Fibroblast of peridontal ligament (primary cell): ENCODE data around the gene SLC44A5.
"Not testable (repeated sequence)": the region's sequence is repeated elsewhere in the genome, so short reads cannot be mapped to it uniquely, and the experiment has no call there.

Experiments
- DNase-seq: peaks from one replicate; pipeline ENCODE4 v3.0.0-alpha.2; 2010; ENCODE audit errors: extremely low read depth

SLC44A5 gene

GRCh38 chr1:75373542-75374159 is 237.3 kb downstream of the SLC44A5 start:
- DNase-seq, result no peak

- no peak for DNase-seq
Measured at GRCh38 chr1:75366595-75366994, 244.3 kb downstream of the SLC44A5 start.

DNA sequence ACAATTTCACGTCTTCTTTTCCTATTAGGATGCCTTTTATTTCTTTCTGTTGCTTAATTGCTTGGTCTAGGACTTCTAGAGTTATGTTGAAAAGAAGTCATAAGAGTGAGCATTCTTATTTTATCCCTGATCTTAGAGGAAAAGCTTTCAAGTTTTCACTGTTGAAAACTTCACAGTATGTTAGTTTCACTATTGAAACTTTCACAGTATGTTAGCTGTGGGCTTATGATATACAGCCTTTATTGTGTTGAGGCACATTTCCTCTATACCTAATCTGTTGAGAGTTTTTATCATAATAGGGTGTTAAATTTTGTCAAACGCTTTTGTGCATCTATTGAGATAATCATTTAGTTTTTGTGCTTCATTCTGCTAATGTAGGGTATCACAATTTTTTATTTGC is 249.7 kb downstream of the SLC44A5 start:
- no peak for DNase-seq

DNA sequence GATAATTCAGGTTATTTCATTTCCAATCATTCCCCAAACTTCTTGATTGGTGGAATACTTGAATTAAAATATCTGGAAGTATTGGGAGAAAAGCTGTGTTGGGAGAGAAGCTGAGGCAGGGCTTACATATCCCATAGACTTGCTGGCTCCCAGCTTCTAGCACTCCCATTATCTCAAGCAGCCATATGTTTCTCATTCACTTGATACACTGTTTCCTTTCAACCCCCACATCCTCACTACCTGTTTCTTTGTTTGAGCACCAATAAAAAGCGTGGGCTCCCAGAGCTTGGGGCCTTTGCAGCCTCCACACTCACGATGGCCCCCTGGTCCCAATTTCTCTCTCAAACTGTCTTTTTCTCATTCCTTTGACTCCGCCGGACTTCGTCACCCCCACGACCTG is 256.6 kb downstream of the SLC44A5 start:
- not testable (repeated sequence) for DNase-seq

GRCh38 chr1:75353051-75353450 is 257.9 kb downstream of the SLC44A5 start:
- no peak for DNase-seq

DNA sequence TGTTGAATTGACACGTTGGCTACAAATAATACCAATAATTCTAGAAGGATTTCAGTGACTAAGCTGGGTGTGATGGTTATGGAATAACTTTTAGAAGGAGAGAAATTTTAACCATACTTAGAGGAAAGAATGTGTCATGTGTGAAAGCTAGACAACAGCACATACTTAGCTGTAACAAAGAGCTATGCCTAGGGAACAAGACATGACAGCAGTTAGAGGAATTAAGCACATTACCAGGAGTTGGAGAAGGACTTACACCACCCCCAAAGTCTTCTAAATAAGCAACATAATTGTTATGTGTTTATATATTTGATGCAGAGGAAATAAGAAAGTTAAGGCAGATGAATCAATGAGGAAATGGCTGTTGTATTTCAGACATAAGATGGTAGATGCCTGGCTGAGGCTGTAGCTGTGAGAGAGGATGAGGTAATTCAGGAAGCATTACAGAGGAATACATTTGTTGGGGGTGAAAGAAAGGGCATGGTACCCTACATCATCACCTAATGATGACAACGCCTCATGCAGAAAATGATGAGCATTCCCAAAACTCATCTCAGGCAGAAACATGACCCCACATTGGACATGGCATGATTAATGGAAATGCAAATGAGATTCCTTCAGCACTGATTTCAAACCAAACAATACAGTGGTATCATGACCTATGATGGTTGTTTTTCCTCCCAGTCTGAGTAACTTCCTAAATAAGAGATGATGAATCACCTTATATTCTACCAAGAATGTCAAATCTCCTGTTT is 265.2 kb downstream of the SLC44A5 start:
- peak; percentile 42 for DNase-seq

GRCh38 chr1:75342786-75343185 is 268.1 kb downstream of the SLC44A5 start:
- no peak for DNase-seq

DNA sequence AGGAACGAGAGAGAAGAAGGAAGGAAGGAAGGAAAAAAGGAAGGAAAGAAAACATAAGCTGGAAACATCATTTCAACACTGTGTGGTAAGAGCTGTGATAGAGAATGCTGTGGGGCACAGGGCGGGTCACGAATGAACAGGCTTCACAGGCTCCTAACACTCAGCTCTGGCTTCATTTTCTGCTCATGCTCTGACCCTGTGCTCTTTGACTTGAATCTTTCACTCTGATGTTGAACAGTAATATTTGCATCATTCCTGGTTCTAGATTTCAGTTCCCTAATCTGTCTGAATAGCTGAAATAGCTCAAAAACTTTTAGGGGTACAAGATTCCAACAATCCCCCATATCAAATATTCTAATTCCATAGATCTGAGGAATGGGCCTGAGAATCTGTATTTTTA is 269.4 kb downstream of the SLC44A5 start:
- DNase-seq, result no peak

- no peak for DNase-seq
Measured at GRCh38 chr1:75338616-75339483, 272.1 kb downstream of the SLC44A5 start.

DNA sequence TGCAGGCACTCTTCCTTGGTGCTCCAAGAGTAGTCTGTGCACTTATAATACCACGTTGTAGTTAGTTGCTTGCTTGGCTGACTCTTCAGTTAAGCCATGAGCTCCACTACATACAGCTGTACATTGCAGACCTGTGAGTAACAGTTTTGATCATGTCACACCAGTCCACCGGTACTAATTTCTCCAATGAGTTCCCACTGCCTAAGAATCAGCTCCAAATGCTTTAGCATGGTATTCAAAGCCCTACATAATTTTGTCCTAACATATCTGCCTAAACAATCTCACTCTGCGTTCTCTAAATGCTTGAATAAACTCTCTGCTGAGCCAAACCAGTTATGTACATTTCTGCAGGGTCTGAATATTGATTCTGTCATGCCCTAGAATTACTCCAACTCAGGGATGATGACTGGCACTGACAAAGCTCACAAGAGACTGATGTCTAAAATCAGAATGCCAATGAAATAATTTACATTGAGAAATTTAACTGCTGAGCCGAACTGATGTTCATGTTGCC is 276.0 kb downstream of the SLC44A5 start:
- DNase-seq, result no peak

GRCh38 chr1:75330624-75331023 is 280.3 kb downstream of the SLC44A5 start:
- DNase-seq, result no peak

DNA sequence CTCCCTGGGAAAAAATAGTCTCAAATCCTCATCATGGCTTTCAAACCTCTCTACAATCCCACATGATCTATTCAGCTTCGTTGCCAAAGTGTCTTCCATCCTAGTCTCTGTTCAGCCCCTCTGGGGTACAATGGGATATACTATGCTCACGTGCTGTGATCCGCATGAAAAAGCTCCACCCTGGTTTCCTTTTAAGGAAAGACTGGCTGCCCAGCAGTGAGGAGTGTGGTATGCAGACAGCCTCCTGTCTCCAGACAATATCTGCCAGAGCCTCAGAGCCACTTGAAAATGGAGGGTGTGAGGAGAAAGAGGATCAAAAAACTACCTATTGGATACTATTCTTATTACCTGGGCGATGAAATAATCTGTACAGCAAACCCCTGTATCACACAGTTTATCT is 282.2 kb downstream of the SLC44A5 start:
- no peak for DNase-seq

GRCh38 chr1:75327395-75327794 is 283.5 kb downstream of the SLC44A5 start:
- DNase-seq, result no peak

DNA sequence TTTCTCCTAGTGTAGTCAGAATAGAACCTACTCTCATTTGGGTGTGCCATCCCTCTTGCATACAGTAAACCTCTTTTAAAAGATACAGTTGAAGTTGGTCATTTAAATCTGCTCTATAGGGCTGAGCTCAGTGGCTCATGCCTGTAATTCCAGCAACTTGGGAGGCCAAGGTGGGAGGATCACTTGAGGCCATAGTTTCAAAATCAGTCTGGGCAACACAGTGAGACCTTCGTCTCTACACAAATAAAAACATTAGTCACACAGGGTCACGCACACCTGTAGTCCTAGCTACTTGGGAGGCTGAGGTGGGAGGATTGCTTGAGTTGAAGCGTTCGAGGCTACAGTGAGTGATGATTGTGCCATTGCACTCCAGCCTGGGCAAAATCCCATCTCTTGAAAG is 292.9 kb downstream of the SLC44A5 start:
- DNase-seq, result no peak

DNA sequence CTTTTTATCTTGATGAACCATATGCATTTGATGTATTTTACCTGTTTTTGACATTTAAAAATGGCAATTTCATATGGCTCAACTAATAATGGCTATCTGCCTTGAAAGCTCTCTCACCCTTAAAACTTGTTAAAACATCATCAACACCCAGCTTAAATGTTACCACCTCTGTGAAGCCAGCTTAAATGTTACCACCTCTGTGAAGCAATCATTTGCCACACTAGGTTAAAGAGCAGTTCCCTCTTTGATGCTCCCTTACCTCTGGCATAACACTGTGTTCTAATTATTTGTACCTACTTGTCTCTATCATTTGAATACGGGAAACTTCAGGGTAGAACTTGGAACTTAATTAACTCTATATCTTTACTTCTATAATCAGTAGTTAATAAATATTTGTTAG is 294.7 kb downstream of the SLC44A5 start:
- no peak for DNase-seq

GRCh38 chr1:75312620-75313019 is 298.3 kb downstream of the SLC44A5 start:
- no peak for DNase-seq

DNA sequence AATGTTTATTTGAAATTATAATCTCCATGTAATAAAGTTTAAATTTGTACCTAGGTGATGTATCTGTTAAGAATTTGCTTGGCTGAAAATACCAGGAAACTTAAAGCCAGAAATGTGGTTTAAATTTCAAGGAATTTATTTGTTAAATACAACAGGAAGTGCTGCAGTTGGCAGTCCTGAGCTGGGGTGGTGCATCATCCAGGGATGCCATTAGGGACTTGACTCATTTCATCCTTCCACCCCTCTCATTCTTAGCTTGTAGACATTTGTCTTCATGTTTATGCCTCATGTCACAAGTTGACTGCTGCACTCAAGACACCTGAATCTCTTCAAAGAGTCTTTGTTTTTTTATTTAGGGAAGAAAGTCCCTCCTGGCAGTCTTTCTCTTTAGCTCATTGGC is 300.8 kb downstream of the SLC44A5 start:
- peak; percentile 26 for DNase-seq

DNA sequence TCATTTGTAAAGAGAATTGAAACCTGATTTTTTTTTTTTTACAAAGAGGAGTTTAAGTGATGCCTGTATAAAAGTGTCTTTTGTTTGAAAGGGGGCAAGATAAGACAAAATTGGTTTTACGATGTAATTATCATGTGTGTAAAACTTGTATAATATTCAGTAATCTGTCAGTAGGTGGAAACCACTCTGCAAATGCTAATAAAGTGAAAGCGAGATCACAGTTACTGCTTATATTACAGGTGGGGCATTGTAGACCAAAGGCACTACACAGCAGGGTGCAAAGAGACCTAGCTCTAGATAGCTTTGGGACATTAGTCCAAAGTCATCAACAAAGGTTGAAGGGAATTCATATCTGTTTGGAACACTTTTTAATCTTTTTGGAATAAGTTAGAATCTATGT is 302.5 kb downstream of the SLC44A5 start:
- DNase-seq, result no peak

- no peak for DNase-seq
Measured at GRCh38 chr1:75305061-75305460, 305.9 kb downstream of the SLC44A5 start.

GRCh38 chr1:75293270-75293669 is 317.6 kb downstream of the SLC44A5 start:
- DNase-seq, result no peak

GRCh38 chr1:75292013-75292412 is 318.9 kb downstream of the SLC44A5 start:
- DNase-seq, result no peak

- no peak for DNase-seq
Measured at GRCh38 chr1:75276385-75276784, 334.5 kb downstream of the SLC44A5 start.
